Caco-2 (cell line): ENCODE measurements around the gene COX6B2. TPM values are rescaled to one million over a fixed set of nuclear protein-coding genes. Genes with fewer than 3 reads are reported as not detected.

Experiments
- BruUV-seq: library from RNA; stranded (reverse); fragments of 400-500 nt; replicated peaks from 2 replicates; lab custom pipeline; 2021; lab: Mats Ljungman, UMichigan
- CTCF ChIA-PET: fragments of 300-600 bp; sonication (Branson Sonifier 250); formaldehyde crosslinking; loops from one replicate; lab custom pipeline; 2022; ENCODE audit warnings: antibody characterized with exemption; lab: Charles Lee
- POLR2A ChIA-PET: fragments of 300-600 bp; sonication (Branson Sonifier 250); formaldehyde crosslinking; loops from one replicate; lab custom pipeline; 2022; ENCODE audit warnings: antibody characterized with exemption; lab: Charles Lee
- DNase-seq, 2 experiments: peaks; one replicate each; pipeline versions ENCODE4 v3.0.0 to v3.0.0-alpha.2; 2020 to 2022
- H3K27me3 ChIP-seq: replicated peaks from 2 replicates; pipeline ENCODE4 v1.6.0; 2011; ENCODE audit warnings: low read length; ENCODE audit not compliant: control insufficient read depth, insufficient read depth
- H3K36me3 ChIP-seq: 2 replicates; pipeline ENCODE4 v1.5.1; 2011; ENCODE audit warnings: low read length; ENCODE audit not compliant: control insufficient read depth, insufficient read depth
- H3K4me1 ChIP-seq: fragments of 250-450 bp; sonication (Bioruptor Pico); 2 replicates; pipeline ENCODE4 v1.5.1; 2020; ENCODE audit warnings: mild to moderate bottlenecking
- H3K4me3 ChIP-seq: 2 replicates; pipeline ENCODE4 v1.5.1; 2011; ENCODE audit warnings: low read depth, mild to moderate bottlenecking, control low read depth, low read length
- H3K9me3 ChIP-seq: fragments of 250-450 bp; sonication (Bioruptor Pico); 2 replicates; pipeline ENCODE4 v1.5.1; 2020; ENCODE audit warnings: mild to moderate bottlenecking, moderate library complexity
- H3K27ac Mint-ChIP-seq: one replicate; pipeline ENCODE4 v1.8.0; 2022; ENCODE audit warnings: mixed read lengths; ENCODE audit not compliant: unreplicated experiment
- H3K27me3 Mint-ChIP-seq: one replicate; pipeline ENCODE4 v1.8.0; 2022; ENCODE audit warnings: mixed read lengths; ENCODE audit not compliant: insufficient read depth, unreplicated experiment
- H3K36me3 Mint-ChIP-seq: one replicate; pipeline ENCODE4 v1.8.0; 2022; ENCODE audit warnings: mild to moderate bottlenecking, mixed read lengths; ENCODE audit not compliant: insufficient read depth, unreplicated experiment
- H3K4me1 Mint-ChIP-seq: one replicate; pipeline ENCODE4 v1.8.0; 2022; ENCODE audit warnings: low read depth, mixed read lengths; ENCODE audit not compliant: unreplicated experiment
- H3K4me3 Mint-ChIP-seq: one replicate; pipeline ENCODE4 v1.8.0; 2022; ENCODE audit warnings: mild to moderate bottlenecking, moderate library complexity, mixed read lengths; ENCODE audit not compliant: unreplicated experiment
- H3K9me3 Mint-ChIP-seq: one replicate; pipeline ENCODE4 v1.8.0; 2022; ENCODE audit warnings: mixed read lengths; ENCODE audit not compliant: unreplicated experiment
- intact Hi-C: fragments of 100-400 bp; cut with micrococcal nuclease; formaldehyde crosslinking; loops from one replicate; pipeline ENCODE4 v1.10.0; 2022; ENCODE audit not compliant: unreplicated experiment
- total RNA-seq: library from RNA; stranded (reverse); gene quantifications from 2 replicates; pipeline ENCODE4 v1.2.3, GENCODE V29; 2022
- TF ChIP-seq, protein P1 (sequence below), 2 experiments: fragments of 200-600 bp in 1 of 2; IDR thresholded peaks; 1 replicate in 1 of 2; 2 replicates in 1 of 2; pipeline versions ENCODE4 v1.5.1 to v1.8.0; 2011 to 2022; ENCODE audit warnings: antibody characterized with exemption in 1 of 2, control low read depth in 1 of 2, inconsistent platforms in 1 of 2, low read depth in 1 of 2, low read length in 1 of 2, mild to moderate bottlenecking in 1 of 2, moderate library complexity in 1 of 2; ENCODE audit not compliant: insufficient read depth in 1 of 2, severe bottlenecking in 1 of 2, unreplicated experiment in 1 of 2

The COX6B2 gene
- total RNA-seq, 1 experiment from 2014 or later = 0.27 TPM

DNA sequence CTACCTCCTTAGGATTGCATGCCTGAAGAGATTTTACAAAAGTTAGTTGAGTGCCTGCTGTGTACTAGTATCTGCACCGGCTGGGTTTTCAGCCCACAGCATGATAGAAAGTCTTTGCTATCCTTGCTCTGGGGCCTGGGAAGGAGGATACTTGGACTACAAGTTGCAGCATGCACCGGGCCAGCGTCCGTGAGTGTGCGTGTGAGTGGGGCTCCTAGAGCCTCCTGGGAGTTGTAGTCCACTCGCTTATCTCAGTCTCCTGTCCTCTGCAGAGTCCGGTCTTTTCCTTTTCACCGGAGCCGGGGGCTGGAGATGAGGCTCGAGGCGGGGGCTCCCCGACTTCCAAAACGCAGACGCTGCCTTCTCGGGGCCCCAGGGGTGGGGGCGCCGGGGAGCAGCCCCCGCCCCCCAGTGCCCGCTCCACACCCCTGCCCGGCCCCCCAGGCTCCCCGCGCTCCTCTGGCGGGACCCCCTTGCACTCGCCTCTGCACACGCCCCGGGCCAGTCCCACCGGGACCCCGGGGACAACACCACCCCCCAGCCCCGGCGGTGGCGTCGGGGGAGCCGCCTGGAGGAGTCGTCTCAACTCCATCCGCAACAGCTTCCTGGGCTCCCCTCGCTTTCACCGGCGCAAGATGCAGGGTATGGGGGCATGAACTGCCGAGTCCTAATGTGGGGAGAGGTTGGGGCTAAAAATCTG, 50.1 kb downstream of the COX6B2 start:
- Mint-ChIP-seq H3K36me3 (peaks cover 39% of the 10 kb centered on the region), H3K4me1 (no peaks in the 10 kb centered on the region), H3K27me3 (no peaks in the 10 kb centered on the region), H3K9me3 (no peaks in the 10 kb centered on the region), H3K27ac (no peak overlapping the region), H3K4me3 (no peak overlapping the region)
- BruUV-seq = no TSS peak
- ChIA-PET POLR2A (no interaction called here), CTCF (no interaction called here)
- intact Hi-C loops = no loop called here
- DNase-seq = peak; percentile 66 to 81
- Histone ChIP-seq H3K27me3 (no peaks in the 10 kb centered on the region), H3K4me1 (0 out of 2 replicates have a peak, but pooled peaks cover 3% of the 10 kb centered on the region), H3K36me3 (peaks cover 6% of the 10 kb centered on the region), H3K4me3 (no peak overlapping the region), H3K9me3 (no peaks in the 10 kb centered on the region)
- TF ChIP-seq, protein P1, sequence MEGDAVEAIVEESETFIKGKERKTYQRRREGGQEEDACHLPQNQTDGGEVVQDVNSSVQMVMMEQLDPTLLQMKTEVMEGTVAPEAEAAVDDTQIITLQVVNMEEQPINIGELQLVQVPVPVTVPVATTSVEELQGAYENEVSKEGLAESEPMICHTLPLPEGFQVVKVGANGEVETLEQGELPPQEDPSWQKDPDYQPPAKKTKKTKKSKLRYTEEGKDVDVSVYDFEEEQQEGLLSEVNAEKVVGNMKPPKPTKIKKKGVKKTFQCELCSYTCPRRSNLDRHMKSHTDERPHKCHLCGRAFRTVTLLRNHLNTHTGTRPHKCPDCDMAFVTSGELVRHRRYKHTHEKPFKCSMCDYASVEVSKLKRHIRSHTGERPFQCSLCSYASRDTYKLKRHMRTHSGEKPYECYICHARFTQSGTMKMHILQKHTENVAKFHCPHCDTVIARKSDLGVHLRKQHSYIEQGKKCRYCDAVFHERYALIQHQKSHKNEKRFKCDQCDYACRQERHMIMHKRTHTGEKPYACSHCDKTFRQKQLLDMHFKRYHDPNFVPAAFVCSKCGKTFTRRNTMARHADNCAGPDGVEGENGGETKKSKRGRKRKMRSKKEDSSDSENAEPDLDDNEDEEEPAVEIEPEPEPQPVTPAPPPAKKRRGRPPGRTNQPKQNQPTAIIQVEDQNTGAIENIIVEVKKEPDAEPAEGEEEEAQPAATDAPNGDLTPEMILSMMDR (IDR thresholded peaks at IDR 0.05; ENCODE audit: insufficient read depth in 1 of 2, low read depth in 1 of 2, low read length in 1 of 2, severe bottlenecking in 1 of 2, unreplicated experiment in 1 of 2) = no peak

DNA sequence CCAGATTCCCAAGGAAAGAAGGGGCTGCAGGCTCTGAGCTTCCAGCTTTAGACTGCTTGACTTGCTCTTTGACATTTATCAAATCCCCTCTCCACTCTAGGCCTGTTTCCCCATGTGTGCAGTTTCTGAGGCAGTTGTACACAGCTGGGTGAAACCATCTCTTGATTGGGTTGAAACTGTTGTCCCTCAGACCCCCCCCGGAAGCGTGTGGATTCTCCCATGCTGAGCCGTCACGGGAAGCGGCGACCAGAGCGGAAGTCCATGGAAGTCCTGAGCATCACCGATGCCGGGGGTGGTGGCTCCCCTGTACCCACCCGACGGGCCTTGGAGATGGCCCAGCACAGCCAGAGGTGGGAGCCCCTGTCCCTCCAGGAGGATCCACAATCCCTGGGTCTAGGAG, 51.0 kb downstream of the COX6B2 start:
- intact Hi-C loops = no loop called here

DNA sequence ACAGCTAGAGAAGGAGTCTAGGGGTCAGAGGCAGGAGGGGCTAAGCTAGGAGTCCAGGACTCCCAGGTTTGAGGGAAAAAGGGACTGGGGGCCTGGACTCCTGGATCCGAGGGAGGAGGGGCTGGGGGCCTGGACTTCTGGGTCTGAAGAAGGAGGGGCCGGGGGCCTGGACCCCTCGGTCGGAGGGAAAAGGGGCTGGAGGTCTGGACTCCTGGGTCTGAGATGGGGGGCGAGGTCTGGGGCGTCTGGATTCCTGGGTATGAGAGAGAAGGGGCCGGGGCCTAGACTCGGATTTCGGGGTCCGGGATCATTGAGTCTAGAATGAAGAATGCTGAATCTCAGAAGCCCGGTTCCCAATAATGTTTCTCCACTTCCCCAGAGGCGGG, 52.2 kb downstream of the COX6B2 start:
- no peak overlapping the region for H3K4me3 ChIP-seq
- TF ChIP-seq, protein P1 (IDR thresholded peaks at IDR 0.05; ENCODE audit: insufficient read depth in 1 of 2, low read depth in 1 of 2, low read length in 1 of 2, severe bottlenecking in 1 of 2, unreplicated experiment in 1 of 2) = no peak
- Mint-ChIP-seq H3K36me3 (peaks cover 41% of the 10 kb centered on the region), H3K4me3 (peak overlapping the region; percentile 58), H3K27ac (no peak overlapping the region), H3K27me3 (no peaks in the 10 kb centered on the region), H3K9me3 (no peaks in the 10 kb centered on the region), H3K4me1 (no peaks in the 10 kb centered on the region)
- no TSS peak for BruUV-seq
- H3K36me3 ChIP-seq = peaks cover 6% of the 10 kb centered on the region
- H3K27me3 ChIP-seq = no peaks in the 10 kb centered on the region
- H3K4me1 ChIP-seq = 0 out of 2 replicates have a peak, but pooled peaks cover 3% of the 10 kb centered on the region
- no peaks in the 10 kb centered on the region for H3K9me3 ChIP-seq
- POLR2A ChIA-PET = interaction anchor here (0.6 kb wide), 1 partner anchor 322 kb away, joined by 4 read pairs; the partner anchor contains the start of gene ZNF784
- CTCF ChIA-PET = interaction anchor here (1.0 to 2.4 kb wide), 2 partner anchors 32 to 37 kb away, joined by 4 to 30 read pairs; partner anchors contain the start of gene KMT5C
- no peak for DNase-seq
- intact Hi-C loops = no loop called here

More for the DNA sequence above, 51.0 kb downstream of the COX6B2 start:
- Histone ChIP-seq H3K4me3 (no peak overlapping the region), H3K27me3 (no peaks in the 10 kb centered on the region), H3K9me3 (no peaks in the 10 kb centered on the region), H3K36me3 (peaks cover 6% of the 10 kb centered on the region), H3K4me1 (0 out of 2 replicates have a peak, but pooled peaks cover 3% of the 10 kb centered on the region)
- Mint-ChIP-seq H3K4me3 (no peak overlapping the region), H3K9me3 (no peaks in the 10 kb centered on the region), H3K36me3 (peaks cover 42% of the 10 kb centered on the region), H3K27me3 (no peaks in the 10 kb centered on the region), H3K27ac (no peak overlapping the region), H3K4me1 (no peaks in the 10 kb centered on the region)
- TF ChIP-seq, protein P1 (IDR thresholded peaks at IDR 0.05; ENCODE audit: insufficient read depth in 1 of 2, low read depth in 1 of 2, low read length in 1 of 2, severe bottlenecking in 1 of 2, unreplicated experiment in 1 of 2) = no peak
- no peak for DNase-seq
- POLR2A ChIA-PET = no interaction called here
- CTCF ChIA-PET = interaction anchor here (2.4 kb wide), 1 partner anchor 36 kb away, joined by 30 read pairs; the partner anchor contains the start of gene KMT5C
- BruUV-seq = no TSS peak
